NOMO-1 treated with dmso at 0.1 percent for 144 hours (cell line): ENCODE measurements around the gene PLD3.

Experiments
- DNase-seq: peaks from one replicate; lab custom pipeline; 2025; ENCODE audit not compliant: unreplicated experiment; lab: John Stamatoyannopoulos, UW

The PLD3 gene

GRCh38 chr19:40348125-40348913, at the start of gene PLD3, which contains the start of gene C19orf47:
PLD3 (plus strand) TSS chr19:40348695; CDS start chr19:40366484, 17,789 bp downstream.
C19orf47 (minus strand) TSS chr19:40348397; CDS start chr19:40341857, 6,540 bp downstream.
- peak; percentile 97 for DNase-seq

- no peak for DNase-seq
Observed at GRCh38 chr19:40300668-40301067, 47.8 kb upstream of the PLD3 start.

GRCh38 chr19:40302224-40303011, 46.1 kb upstream of the PLD3 start:
- no peak for DNase-seq

GRCh38 chr19:40303765-40304164, 44.7 kb upstream of the PLD3 start:
- no peak for DNase-seq

GRCh38 chr19:40304306-40304705, 44.2 kb upstream of the PLD3 start:
- DNase-seq, result no peak

GRCh38 chr19:40305403-40305802, 43.1 kb upstream of the PLD3 start:
- DNase-seq, result peak; percentile 45

- DNase-seq, result no peak
Observed at GRCh38 chr19:40309666-40310065, 38.8 kb upstream of the PLD3 start.

- no peak for DNase-seq
Observed at GRCh38 chr19:40312533-40312932, 36.0 kb upstream of the PLD3 start.

- DNase-seq, result no peak
Observed at GRCh38 chr19:40313229-40313983, 35.1 kb upstream of the PLD3 start.

GRCh38 chr19:40314656-40315055, 33.8 kb upstream of the PLD3 start:
- no peak for DNase-seq

- DNase-seq, result no peak
Observed at GRCh38 chr19:40315812-40316470, 32.6 kb upstream of the PLD3 start.

- DNase-seq, result no peak
Observed at GRCh38 chr19:40317338-40317737, 31.2 kb upstream of the PLD3 start.

- no peak for DNase-seq
Observed at GRCh38 chr19:40320558-40320935, 27.9 kb upstream of the PLD3 start.

- DNase-seq, result no peak
Observed at GRCh38 chr19:40321076-40321475, 27.4 kb upstream of the PLD3 start.

- no peak for DNase-seq
Observed at GRCh38 chr19:40321566-40322270, 26.8 kb upstream of the PLD3 start.

- no peak for DNase-seq
Observed at GRCh38 chr19:40322271-40322610, 26.3 kb upstream of the PLD3 start.

GRCh38 chr19:40322951-40323615, 25.4 kb upstream of the PLD3 start:
- no peak for DNase-seq

GRCh38 chr19:40323705-40324104, 24.8 kb upstream of the PLD3 start:
- no peak for DNase-seq

- DNase-seq, result no peak
Observed at GRCh38 chr19:40326201-40326600, 22.3 kb upstream of the PLD3 start.

- DNase-seq, result peak; percentile 64
Observed at GRCh38 chr19:40331052-40331451, 17.4 kb upstream of the PLD3 start.
